Psoas muscle (tissue), 8 donors: Measurements from ENCODE around the gene ARHGEF5. TPM values are rescaled to one million over a fixed set of nuclear protein-coding genes. Genes with fewer than 3 reads are reported as not detected.
"Not testable (repeated sequence)": the region's sequence is repeated elsewhere in the genome, so short reads cannot be mapped to it uniquely, and the experiment has no call there.

Experiments used
- ATAC-seq, 4 donors: fragments of 200-7000 bp; cut with Tn5 transposase; one replicate each; pipeline ENCODE4 v1.9.1; 2020; ENCODE audit warnings: moderate library complexity in 3 of 4, mild to moderate bottlenecking in 2 of 4
- DNase-seq, 2 donors: peaks; one replicate each; pipeline ENCODE4 v3.0.0-alpha.2; 2020
- H3K27ac ChIP-seq: fragments of 200-600 bp; one replicate; pipeline ENCODE4 v1.8.0; 2022
- H3K27me3 ChIP-seq, 3 donors: fragments of 200-600 bp in 1 of 3; one replicate each; pipeline versions ENCODE4 v1.6.1 to v1.8.0; 2013 to 2022; ENCODE audit warnings: low read length in 2 of 3, mild to moderate bottlenecking in 2 of 3, moderate library complexity in 1 of 3; ENCODE audit not compliant: insufficient read depth in 3 of 3
- H3K36me3 ChIP-seq, 2 donors: fragments of 200-600 bp in 1 of 2; one replicate each; pipeline versions ENCODE4 v1.6.1 to v1.8.0; 2013 to 2022; ENCODE audit warnings: low read depth in 1 of 2, mild to moderate bottlenecking in 1 of 2, moderate library complexity in 1 of 2; ENCODE audit not compliant: insufficient read depth in 1 of 2
- H3K4me1 ChIP-seq: fragments of 200-600 bp; one replicate; pipeline ENCODE4 v1.8.0; 2022
- H3K4me3 ChIP-seq: fragments of 200-600 bp; one replicate; pipeline ENCODE4 v1.8.0; 2022; ENCODE audit warnings: mild to moderate bottlenecking
- H3K9me3 ChIP-seq: fragments of 200-600 bp; one replicate; pipeline ENCODE4 v1.8.0; 2022
- WGBS, 3 donors: extraction: QIAGEN DNeasy Blood & Tissue Kit; methylation state at CpG; one replicate each; pipeline versions ENCODE4 v1.1.6 to v1.1.7; 2013; 5-methylcytosine and 5-hydroxymethylcytosine counted together
- intact Hi-C, 2 donors: fragments of 100-400 bp; cut with DNase I; formaldehyde crosslinking; loops; one replicate each; pipeline versions ENCODE4 v1.11.0 to v1.14.2; 2022
- long read RNA-seq, 2 donors: library from polyadenylated mRNA; unstranded; transcript quantifications; one replicate each; pipeline ENCODE4 v2.0.0, GENCODE V29; 2021
- polyA plus RNA-seq, 3 donors: library from polyadenylated mRNA; stranded (reverse); fragments of 200-250 nt; gene quantifications; one replicate each; pipeline ENCODE4 v1.2.3, GENCODE V29; 2013
- total RNA-seq, 4 donors: library from RNA; stranded (reverse); fragmentation: NEBNext Ultra II Directional in 2 of 4; extraction: Animal tissue kit (Norgen Biotek cat#: 25700) in 2 of 4; gene quantifications; one replicate each; pipeline versions ENCODE4 v1.2.1 to v1.2.4, GENCODE V29; 2021 to 2023
- donor health status: healthy with polysubstance abuse.
- donor health status: DM: no; HTN: no; CAD: no; lungs with moderate emphysema.
- donor health status: Bipolar disorder and iron deficiency.
- donor health status: healthy.
- donor health status: DM: yes; HTN: yes; CAD: no.
- donor health status: DM: no; HTN: no; CAD: no.
- donor health status: DM: no; HTN: no; CAD: no.
- donor health status: DM: yes; HTN: yes; CAD: no.

The ARHGEF5 gene
- total RNA-seq (under 1 TPM; 0.28 to 0.69 (median 0.39) TPM), polyA plus RNA-seq (under 1 TPM; 0.06 to 0.17 (median 0.16) TPM)
- long read RNA-seq, donor 1, result 0 reads
- long read RNA-seq, donor 2, partial matches to known transcripts, result 1 of 1 reads
- long read RNA-seq, donor 2, other reads (novel, unspliced or antisense), result 0 of 1 reads

DNA sequence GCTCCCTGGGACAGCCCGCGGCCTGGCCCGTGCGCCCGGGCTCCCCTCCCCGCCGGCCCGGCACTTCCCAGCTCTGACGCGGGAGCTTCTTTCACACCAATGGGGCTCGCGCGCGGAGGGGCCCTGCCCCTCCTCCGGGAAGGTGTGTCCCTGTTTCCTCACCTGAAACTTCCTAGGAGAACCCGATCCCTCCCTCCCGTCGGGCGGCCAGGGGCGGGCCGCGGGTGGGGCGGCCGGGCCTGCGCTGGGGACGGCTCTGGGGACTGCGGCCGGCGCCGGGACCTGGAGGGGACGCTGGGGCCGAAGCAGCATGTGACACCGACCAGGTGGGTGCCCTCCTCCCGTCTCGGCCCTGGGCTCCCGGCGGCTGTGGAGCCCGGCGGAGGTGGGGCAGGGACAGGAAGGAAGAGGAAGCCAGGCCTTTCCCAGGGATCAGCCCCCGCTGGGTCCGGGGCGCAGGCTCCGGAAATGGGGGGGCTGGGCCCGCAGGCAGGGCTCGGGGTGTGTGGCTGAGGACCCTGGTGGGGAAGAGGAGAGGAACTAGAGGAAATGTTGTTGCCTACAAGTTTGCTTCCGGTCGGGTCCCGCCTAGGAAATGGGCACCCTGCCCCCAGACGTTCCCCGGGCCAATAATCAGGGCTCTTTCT, at the start of gene ARHGEF5:
TSS of gene ARHGEF5 (plus strand) at position 227 of the 647 bp plus-strand sequence. CDS start 7,268 bp downstream, outside the sequence.
- no CpG with 5 or more reads among the region's 50 CpGs for whole genome bisulfite sequencing, 3 donors
- H3K4me3 ChIP-seq, result not testable (repeated sequence)

DNA sequence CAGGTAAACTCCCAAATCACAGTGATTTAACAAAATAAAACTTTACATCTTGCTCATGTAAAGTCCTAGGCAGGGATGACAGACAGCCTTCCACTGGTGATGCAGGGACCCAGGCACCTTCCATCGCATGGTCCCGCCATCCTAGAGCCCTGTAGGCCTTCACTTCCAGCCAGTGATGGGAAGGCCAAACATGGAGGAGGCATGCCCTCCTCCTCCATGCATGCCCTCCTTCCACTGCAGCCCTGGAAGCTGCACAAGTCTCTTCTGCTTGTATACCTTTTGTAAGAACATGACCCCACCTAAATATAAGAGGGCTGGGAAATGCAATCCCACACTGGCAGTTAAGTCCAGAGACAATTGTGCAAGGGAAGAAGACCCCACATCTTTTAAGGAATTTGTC, 45.5 kb upstream of the ARHGEF5 start:
- ATAC-seq, H3K9me3 ChIP-seq, H3K36me3 ChIP-seq, H3K27ac ChIP-seq, intact Hi-C loops, H3K27me3 ChIP-seq, H3K4me3 ChIP-seq, H3K4me1 ChIP-seq, DNase-seq: not testable (repeated sequence)
- WGBS, 3 donors, result no CpG with 5 or more reads among the region's 2 CpGs

More for the DNA sequence above, at the start of gene ARHGEF5:
- peak; percentile 56 to 79 (median 64) for ATAC-seq
- DNase-seq, H3K9me3 ChIP-seq, H3K36me3 ChIP-seq, H3K4me1 ChIP-seq, intact Hi-C loops, H3K27ac ChIP-seq, H3K27me3 ChIP-seq: not testable (repeated sequence)

DNA sequence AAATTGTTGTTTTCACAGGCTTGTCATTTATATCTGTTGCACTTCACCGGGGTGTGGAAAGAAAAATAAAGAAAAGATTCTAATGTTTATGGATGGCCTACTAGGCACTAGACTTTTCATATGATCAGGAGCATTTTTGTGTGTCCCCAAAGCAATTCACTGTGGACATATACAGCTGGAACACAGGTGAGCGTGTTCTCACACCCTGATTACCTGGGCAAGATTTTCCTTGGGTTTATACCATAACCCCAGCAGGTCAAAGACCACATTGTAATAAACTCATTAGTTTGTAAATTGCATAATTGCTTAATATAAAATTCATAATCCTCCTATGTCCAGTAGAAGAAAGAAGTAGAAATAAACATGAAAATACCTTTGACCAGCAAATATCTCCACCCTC, 44.0 kb upstream of the ARHGEF5 start:
- H3K9me3 ChIP-seq, H3K4me3 ChIP-seq, DNase-seq, intact Hi-C loops, H3K36me3 ChIP-seq, H3K27me3 ChIP-seq, ATAC-seq, H3K4me1 ChIP-seq, H3K27ac ChIP-seq: not testable (repeated sequence)
- 100% methylated on average over 1 of the region's 2 CpGs; no CpG with 5 or more reads in 2 of the 3 donors for WGBS, 3 donors

DNA sequence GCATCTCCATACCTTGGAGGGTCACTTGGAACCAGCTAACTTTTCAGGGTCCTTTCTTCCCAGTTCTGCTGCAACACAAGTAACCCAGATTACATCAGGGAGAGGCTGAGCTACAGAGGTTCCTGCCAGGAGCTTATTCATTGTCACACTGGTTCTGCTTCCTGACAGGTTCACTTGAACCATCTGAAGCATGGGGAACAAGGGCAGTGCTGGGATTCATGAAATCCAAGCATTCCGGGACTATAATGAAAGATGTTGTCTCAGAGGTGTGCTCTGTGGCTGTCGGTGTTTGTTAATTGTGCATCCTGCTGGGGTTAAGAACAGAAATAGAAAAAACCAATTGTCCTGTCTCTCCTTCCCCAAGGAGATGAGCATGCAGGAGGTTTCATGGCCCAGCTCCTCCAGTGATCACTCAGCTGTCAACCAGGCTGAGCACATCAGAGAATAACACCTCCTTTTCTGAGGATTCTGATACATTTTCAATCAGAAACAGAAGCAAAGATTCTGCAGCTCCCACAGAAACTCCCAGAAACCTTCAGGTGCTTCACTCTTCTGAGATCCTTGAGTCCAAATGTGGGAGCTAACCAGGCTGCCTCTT, 43.2 kb upstream of the ARHGEF5 start, which contains the start of gene OR2A1:
TSS of gene OR2A1 (plus strand) at position 548 of the 598 bp plus-strand sequence. CDS start 5,706 bp downstream, outside the sequence.
- H3K9me3 ChIP-seq, H3K4me1 ChIP-seq, H3K27ac ChIP-seq, H3K27me3 ChIP-seq, DNase-seq, ATAC-seq, intact Hi-C loops, H3K36me3 ChIP-seq, H3K4me3 ChIP-seq: not testable (repeated sequence)
- 86% methylated on average over 2 of the region's 2 CpGs; no CpG with 5 or more reads in 2 of the 3 donors for WGBS, 3 donors

GRCh38 chr7:144317537-144317936, 37.7 kb upstream of the ARHGEF5 start:
- ATAC-seq, H3K36me3 ChIP-seq, H3K27me3 ChIP-seq, H3K9me3 ChIP-seq, H3K27ac ChIP-seq, H3K4me1 ChIP-seq, DNase-seq, intact Hi-C loops, H3K4me3 ChIP-seq: not testable (repeated sequence)
- 83% methylated on average over 1 of the region's 1 CpG; no CpG with 5 or more reads in 2 of the 3 donors for WGBS, 3 donors

DNA sequence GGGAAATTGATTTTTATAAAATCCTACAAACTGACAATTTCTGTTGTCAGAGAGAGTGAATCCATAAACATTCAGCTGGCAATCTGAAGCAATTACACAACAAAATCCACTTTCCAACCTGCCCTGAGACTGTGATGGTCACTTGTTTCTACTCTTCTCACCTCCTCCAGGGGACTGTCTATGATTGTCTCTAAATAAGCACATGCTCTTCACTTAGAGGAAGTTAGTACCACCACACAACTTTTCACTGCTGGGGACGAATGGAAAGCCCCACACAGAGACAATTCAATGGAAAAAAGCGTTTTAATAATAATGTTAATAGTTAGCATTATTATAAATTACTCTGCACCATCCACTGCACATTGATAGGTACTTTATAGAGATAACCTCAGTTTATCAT, 35.7 kb upstream of the ARHGEF5 start:
- H3K9me3 ChIP-seq, H3K4me1 ChIP-seq, H3K27ac ChIP-seq, H3K4me3 ChIP-seq, H3K27me3 ChIP-seq, ATAC-seq, intact Hi-C loops, H3K36me3 ChIP-seq, DNase-seq: not testable (repeated sequence)
- no CpG with 5 or more reads among the region's 2 CpGs for WGBS, 3 donors

DNA sequence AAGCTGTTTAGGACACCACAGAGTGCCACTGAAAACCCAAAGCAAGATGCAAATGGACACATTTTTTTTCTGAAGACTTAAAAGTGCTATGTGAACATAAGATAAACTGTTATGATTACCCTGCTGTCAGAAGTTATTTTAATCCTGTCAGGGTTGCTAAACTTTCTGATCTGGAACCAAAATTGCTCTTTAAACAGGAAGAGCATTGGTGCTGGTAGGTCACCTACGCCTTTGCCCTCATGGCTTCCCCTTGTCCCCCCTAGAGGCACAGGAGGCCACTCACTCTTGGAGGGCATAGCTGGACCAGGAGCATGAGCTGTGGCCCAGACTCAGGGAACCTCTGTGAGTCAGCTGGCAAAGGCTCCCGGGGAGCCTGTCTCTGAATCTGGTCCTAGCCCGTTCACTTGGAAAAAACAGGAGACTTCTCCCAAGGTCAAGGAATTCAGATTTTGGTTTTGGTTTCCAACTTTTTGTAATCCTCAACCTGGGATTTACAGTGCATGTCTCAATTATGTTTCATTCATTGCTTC, 33.5 kb upstream of the ARHGEF5 start:
- DNase-seq, ATAC-seq, H3K4me3 ChIP-seq, H3K4me1 ChIP-seq, intact Hi-C loops, H3K27ac ChIP-seq, H3K27me3 ChIP-seq, H3K9me3 ChIP-seq, H3K36me3 ChIP-seq: not testable (repeated sequence)
- whole genome bisulfite sequencing, 3 donors, result 86 to 100% (median 100%) methylated on average over 1 of the region's 3 CpGs

DNA sequence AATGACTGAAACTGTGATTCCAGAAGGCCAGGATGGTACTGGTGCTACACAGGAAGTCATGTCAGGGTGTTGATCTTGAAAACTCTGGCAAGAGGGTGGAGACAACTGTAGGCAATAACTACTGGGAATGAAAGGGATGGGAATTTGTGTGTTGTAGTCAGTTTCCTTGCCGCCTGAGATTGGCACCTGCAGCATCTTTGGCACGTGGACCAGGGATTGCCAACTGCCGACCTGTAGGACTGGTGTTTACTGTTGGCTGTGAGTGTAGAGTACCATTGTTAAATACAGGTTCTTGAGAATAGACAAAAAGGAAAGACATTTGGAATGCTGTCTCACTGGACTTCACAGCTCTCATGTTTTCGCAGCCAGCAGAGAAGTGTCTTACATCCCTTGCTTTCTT, 31.8 kb upstream of the ARHGEF5 start:
- H3K27me3 ChIP-seq, ATAC-seq, H3K4me3 ChIP-seq, H3K4me1 ChIP-seq, H3K36me3 ChIP-seq, H3K27ac ChIP-seq, intact Hi-C loops, H3K9me3 ChIP-seq: not testable (repeated sequence)
- 72 to 95% (median 86%) methylated on average over 3 of the region's 4 CpGs for WGBS, 3 donors
- peak; percentile 1 to 23 for DNase-seq

- H3K4me3 ChIP-seq, H3K36me3 ChIP-seq, H3K4me1 ChIP-seq, H3K27me3 ChIP-seq, DNase-seq, H3K27ac ChIP-seq, H3K9me3 ChIP-seq, intact Hi-C loops, ATAC-seq: not testable (repeated sequence)
- 89 to 100% (median 96%) methylated on average over 3 of the region's 5 CpGs for WGBS, 3 donors
These were observed 29.3 kb upstream of the ARHGEF5 start for GRCh38 chr7:144325868-144326267.

- H3K36me3 ChIP-seq, intact Hi-C loops, ATAC-seq, H3K4me1 ChIP-seq, H3K27me3 ChIP-seq, H3K9me3 ChIP-seq, DNase-seq, H3K4me3 ChIP-seq, H3K27ac ChIP-seq: not testable (repeated sequence)
These were observed 25.2 kb upstream of the ARHGEF5 start for GRCh38 chr7:144330044-144330443.
